ENCODE measurements around the gene C1orf116.

The C1orf116 gene

GRCh38 chr1:207058252-207058651 is 25.7 kb upstream of the C1orf116 start:
- CTCF ChIA-PET = interaction anchor here (0.9 kb wide), 1 partner anchor 53 kb away, joined by 3 read pairs; no protein-coding TSS in a partner anchor
- TF ChIP-seq GLIS1 (tag by site-specific recombination; IDR thresholded peaks at IDR 0.05) (no peak), ZNF529 (tag by site-specific recombination; IDR thresholded peaks at IDR 0.05; ENCODE audit: insufficient replicate concordance) (no peak), MEIS1 (CRISPR knock-in tag; IDR thresholded peaks at IDR 0.05; ENCODE audit: borderline replicate concordance) (no peak), ZNF2 (tag by site-specific recombination; IDR thresholded peaks at IDR 0.05) (no peak), ZNF610 (tag by site-specific recombination; IDR thresholded peaks at IDR 0.05; ENCODE audit: borderline replicate concordance) (no peak), ZNF501 (tag by site-specific recombination; IDR thresholded peaks at IDR 0.05) (no peak), ZNF555 (tag by site-specific recombination; conservative IDR thresholded peaks at IDR 0.05) (no peak), IKZF3 (tag by site-specific recombination; IDR thresholded peaks at IDR 0.05) (no peak), ZNF146 (tag by site-specific recombination; IDR thresholded peaks at IDR 0.05) (no peak), TRIM28 (IDR thresholded peaks at IDR 0.05; ENCODE audit: borderline replicate concordance, low read length) (no peak), ZNF514 (tag by site-specific recombination; IDR thresholded peaks at IDR 0.05) (no peak)

GRCh38 chr1:207056673-207057072 is 24.1 kb upstream of the C1orf116 start:
- H3K4me3 ChIP-seq (ENCODE audit: low read depth, low read length) = no peak overlapping the region
- H3K27ac ChIP-seq (ENCODE audit: extremely low read depth, low read depth, low read length) = no peak overlapping the region
- POLR2A ChIA-PET = no interaction called here
- no peak for TF ChIP-seq SP3 (tag by site-specific recombination; IDR thresholded peaks at IDR 0.05)
- TF ChIP-seq ZNF2 (tag by site-specific recombination; IDR thresholded peaks at IDR 0.05) = no peak
- TF ChIP-seq ZNF394 (tag by site-specific recombination; IDR thresholded peaks at IDR 0.05; ENCODE audit: borderline replicate concordance) = no peak
- no peak for TF ChIP-seq ZNF354C (tag by site-specific recombination; IDR thresholded peaks at IDR 0.05; ENCODE audit: borderline replicate concordance, low read depth)
- TF ChIP-seq ZNF544 (tag by site-specific recombination; IDR thresholded peaks at IDR 0.05) = no peak
- no peak for TF ChIP-seq ZNF239 (tag by site-specific recombination; IDR thresholded peaks at IDR 0.05)
- TF ChIP-seq ZBTB20 (tag by site-specific recombination; IDR thresholded peaks at IDR 0.05) = no peak
- TF ChIP-seq ZSCAN30 (tag by site-specific recombination; IDR thresholded peaks at IDR 0.05) = no peak
- no peak for TF ChIP-seq ZNF274 (IDR thresholded peaks at IDR 0.05; ENCODE audit: low read length)
- no peak for TF ChIP-seq ZNF274 (tag by site-specific recombination; IDR thresholded peaks at IDR 0.05; ENCODE audit: borderline replicate concordance)
- TF ChIP-seq ZNF843 (tag by site-specific recombination; IDR thresholded peaks at IDR 0.05) = no peak
- no peak for TF ChIP-seq ZIC2 (tag by site-specific recombination; IDR thresholded peaks at IDR 0.05)
- TF ChIP-seq ZNF664 (tag by site-specific recombination; IDR thresholded peaks at IDR 0.05) = no peak
- TF ChIP-seq ZNF214 (tag by site-specific recombination; IDR thresholded peaks at IDR 0.05; ENCODE audit: borderline replicate concordance) = no peak
- TF ChIP-seq ZNF571 (tag by site-specific recombination; IDR thresholded peaks at IDR 0.05) = no peak
- TF ChIP-seq GLIS1 (tag by site-specific recombination; IDR thresholded peaks at IDR 0.05) = no peak
- H3K9me3 ChIP-seq (ENCODE audit: control insufficient read depth, insufficient read depth, low read depth, low read length) = no peaks in the 10 kb centered on the region
- CTCF ChIA-PET = interaction anchor here (0.7 to 1.0 kb wide), 2 partner anchors 26 to 331 kb away, joined by 4 read pairs; no protein-coding TSS in a partner anchor
- H3K36me3 ChIP-seq (ENCODE audit: control insufficient read depth in 2 of 2, insufficient read depth in 1 of 2, low read length in 2 of 2) = peaks cover 0 to 3% of the 10 kb centered on the region in 2 experiments; a peak in 1 of 3 replicates
- no peaks in the 10 kb centered on the region for H3K4me1 ChIP-seq (ENCODE audit: control insufficient read depth, insufficient read depth, low read length)

More at GRCh38 chr1:207058252-207058651, 25.7 kb upstream of the C1orf116 start:
- no peak overlapping the region for H3K4me3 ChIP-seq (ENCODE audit: low read depth, low read length)
- no peaks in the 10 kb centered on the region for H3K9me3 ChIP-seq (ENCODE audit: control insufficient read depth, insufficient read depth, low read depth, low read length)
- H3K4me1 ChIP-seq (ENCODE audit: control insufficient read depth, insufficient read depth, low read length) = no peaks in the 10 kb centered on the region
- peaks cover 0 to 19% of the 10 kb centered on the region in 2 experiments; a peak in 1 of 3 replicates for H3K36me3 ChIP-seq (ENCODE audit: control insufficient read depth in 2 of 2, insufficient read depth in 1 of 2, low read length in 2 of 2)
- POLR2A ChIA-PET = no interaction called here
- no peak overlapping the region for H3K27ac ChIP-seq (ENCODE audit: extremely low read depth, low read depth, low read length)

Measured in HEK293 (cell line).